HG03342 (cell line): Measurements from ENCODE around the gene PTPRA.

ENCODE experiments used
- ATAC-seq: cut with Tn5 transposase; IDR thresholded peaks from one replicate; pipeline ENCODE4 v1.9.1; 2021; ENCODE audit warnings: mild to moderate bottlenecking, moderate library complexity; ENCODE audit not compliant: unreplicated experiment

The PTPRA gene

DNA sequence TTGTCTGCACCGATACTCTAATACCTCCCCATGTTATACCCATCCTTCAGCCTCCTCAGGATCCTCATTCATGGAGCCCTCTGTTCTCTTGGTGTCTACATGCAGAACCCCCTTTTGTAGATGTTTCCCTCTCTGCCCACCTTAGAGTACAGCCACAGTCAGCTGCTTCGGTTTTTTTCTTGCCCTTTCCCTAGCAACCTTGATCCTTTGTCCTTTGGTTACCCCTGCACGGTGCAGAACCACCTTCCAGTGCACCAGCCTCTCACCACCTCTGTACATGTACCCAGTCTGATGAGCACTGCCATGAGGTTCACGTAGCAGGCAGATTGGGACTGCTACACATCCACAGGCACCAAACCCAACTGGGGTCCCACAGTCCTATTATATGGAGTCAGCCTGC, 25.5 kb upstream of the PTPRA start:
- no peak for ATAC-seq

DNA sequence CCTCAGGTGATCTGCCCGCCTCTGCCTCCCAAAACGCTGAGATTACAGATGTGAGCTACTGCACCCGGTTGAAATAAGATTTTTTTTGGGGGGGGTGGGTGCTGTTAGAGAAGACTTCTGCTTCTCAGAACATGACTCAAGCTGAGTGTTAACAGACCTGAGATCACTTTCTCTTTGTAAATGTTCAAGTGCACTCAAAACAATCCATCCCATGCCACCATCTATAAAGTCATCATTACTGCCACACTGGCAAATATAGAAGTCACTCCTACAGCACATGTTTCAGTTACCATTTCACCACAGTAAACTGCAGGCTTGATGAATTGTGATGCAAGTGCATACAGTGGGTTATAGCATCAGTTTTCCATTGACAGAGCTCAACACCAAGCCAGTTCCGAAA, 23.8 kb upstream of the PTPRA start:
- no peak for ATAC-seq

DNA sequence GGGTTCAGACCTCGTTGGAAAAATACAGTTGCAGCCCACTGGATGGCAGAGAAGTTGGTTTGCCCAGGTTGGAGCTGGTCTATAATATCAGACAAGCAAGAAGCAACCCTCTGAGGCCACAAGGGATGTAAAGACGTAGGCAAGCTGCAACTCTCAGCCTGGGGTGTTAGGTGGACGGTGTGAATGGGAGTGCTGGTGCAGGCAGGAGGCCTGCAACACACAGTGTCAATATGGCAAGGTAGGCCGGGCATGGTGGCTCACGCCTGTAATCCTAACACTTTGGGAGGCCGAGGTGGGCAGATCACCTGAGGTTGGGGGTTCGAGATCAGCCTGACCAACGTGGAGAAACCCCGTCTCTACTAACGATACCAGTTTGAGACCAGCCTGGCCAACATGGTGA, 22.2 kb upstream of the PTPRA start:
- ATAC-seq = no peak

DNA sequence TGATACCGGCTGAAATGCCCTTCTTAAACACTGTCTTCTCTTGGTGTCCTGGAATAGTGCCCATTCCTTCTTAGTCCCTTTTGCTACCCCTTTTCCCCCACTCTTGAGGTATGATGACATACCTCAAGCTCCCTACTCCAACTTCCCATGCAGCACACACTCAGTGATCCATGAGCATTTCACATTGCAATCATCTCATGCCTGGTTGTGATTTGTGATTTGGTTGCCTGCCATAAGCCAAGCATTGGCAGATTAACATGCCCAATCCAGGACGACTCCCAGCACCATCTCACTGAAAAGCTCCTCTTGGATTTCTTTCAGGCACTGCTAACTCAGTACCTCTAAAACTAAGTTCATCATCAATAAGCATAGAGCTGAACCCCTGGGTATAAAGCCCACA, 14.7 kb upstream of the PTPRA start:
- ATAC-seq = no peak

DNA sequence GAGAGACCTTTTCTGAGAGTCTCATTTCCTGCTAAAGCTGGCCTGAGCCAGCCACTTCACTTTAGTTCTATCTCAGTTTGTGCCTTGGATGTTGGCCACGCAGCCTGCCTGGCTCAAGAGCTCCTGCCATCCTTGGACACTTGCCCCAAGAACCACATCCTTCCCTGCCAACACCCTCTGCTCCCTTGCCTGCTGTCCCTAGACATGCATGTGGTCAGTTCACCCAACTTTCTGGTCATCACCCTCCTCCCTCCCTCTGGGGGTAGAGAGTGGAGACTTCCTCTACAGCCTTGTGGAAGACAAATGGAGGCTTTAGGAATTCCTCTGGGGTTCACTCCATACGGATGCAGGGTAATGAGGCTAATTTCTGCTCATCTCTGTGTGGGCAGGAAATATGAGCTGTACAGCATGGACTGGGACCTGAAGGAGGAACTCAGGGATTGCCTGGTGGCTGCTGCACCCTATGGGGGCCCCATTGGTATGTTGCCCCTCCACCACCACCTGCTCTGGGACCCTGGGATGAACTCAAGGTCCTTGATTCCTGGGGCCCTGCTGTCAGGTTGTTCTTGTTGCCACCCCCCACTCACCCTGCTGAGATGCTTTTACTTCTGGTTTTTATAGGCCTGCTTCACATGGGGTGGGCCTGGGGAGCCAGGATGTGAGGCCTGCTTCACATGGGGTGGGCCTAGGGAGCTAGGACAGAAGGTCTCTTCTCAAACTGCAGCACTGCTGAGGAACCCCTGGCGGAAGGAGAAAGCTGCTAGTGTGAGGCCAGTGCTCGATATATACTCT, 13.8 kb upstream of the PTPRA start:
- no peak for ATAC-seq

DNA sequence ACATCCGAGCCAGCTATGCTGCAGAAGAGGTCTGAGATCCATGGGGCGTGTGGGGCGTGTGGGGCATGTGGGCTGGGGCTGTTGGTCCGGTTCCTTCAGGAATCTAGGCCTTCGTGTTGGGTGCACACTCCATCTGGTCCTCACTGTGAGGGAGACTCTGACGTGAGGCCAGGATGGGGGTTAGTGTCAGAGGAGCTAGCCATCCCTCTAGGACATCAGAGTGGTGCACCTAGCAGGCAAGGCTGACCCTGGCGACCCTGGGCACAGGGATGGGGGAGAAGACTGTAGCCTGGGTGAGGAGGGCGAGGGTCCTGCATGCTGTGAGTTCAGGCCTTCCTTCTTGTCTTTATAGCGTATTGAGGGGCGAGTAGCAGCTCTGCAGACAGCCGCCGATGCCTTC, 8.7 kb upstream of the PTPRA start:
- no peak for ATAC-seq

DNA sequence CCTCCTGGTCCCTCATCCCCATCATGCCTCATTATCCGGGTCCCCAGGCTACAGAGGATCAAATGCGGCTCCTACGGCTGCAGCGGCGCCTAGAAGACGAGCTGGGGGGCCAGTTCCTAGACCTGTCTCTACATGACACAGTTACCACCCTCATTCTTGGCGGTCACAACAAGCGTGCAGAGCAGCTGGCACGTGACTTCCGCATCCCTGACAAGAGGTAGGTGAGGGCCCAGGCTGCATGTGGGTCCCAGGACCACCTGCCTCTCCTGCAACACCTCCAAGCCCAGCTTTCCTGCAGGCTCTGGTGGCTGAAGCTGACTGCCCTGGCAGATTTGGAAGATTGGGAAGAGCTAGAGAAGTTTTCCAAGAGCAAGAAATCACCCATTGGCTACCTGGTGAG, 8.2 kb upstream of the PTPRA start:
- no peak for ATAC-seq

DNA sequence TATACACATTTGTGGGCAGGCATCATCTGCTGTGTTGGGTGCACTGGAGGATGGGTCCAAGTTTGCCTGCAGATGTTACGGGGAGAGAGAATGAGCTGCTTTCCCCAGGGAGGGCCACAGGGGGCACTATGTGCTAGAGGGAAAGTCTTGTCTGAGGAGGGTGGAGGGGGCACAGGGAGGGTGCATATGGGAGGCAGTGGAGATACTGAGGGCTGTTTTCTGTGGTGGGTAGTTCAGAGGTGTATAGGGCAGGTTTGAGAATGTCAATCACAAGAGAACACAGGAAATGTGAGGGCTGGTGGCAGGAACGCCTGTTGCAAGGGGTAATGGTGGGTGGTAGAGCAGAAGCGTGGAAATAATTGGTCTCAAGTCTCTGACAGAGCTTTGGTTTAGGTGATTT, 7.7 kb upstream of the PTPRA start:
- ATAC-seq = no peak

DNA sequence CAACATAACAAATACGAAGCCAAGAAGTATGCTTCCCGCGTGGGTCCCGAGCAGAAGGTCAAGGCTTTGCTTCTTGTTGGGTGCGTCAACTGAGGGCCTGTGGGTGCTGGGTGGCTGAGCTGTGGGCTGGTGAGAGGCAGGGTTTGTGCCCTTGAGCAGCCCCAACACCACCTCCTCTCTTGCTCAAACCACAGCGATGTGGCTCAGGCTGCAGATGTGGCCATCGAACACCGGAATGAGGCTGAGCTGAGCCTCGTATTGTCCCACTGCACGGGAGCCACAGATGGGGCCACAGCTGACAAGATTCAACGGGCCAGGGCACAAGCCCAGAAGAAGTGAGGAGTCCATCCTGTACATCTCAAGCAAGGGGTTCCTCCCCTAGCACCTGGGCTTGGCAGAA, 7.0 kb upstream of the PTPRA start:
- ATAC-seq = no peak

DNA sequence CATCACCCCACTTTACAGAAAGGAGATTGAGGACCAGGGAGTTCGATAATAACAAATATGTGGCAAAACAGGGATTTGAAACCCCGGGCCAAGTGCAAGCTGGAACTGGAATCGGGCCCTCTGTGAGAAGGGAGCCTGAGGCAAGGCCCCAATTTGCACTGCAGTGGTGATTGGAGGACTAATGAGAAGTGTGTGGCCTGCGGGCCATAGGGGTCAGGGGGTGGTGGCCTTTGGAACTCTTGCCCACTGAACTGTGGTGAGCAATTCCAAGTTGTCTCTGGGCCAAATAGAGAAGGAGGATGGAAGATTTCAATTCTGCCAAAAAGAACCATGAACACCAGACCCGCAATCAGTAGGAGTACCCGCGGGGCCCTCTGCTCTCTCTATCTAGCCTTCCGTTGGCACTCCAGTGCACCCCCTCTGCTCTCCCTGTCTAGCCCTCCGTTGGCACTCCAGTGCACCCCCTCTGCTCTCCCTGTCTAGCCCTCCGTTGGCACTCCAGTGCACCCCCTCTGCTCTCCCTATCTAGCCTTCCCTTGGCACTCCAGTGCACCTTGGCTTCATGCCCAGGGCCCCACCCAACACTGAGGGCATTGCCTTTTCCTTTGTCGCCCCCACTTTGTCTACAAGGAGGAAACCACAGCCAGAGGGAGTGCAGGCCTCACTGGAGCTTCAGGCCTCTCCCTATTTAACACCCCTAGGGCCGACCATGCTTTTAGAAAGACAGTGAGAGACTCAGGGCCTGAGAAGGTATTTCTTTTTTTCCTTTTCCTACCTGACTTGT, 6.0 kb upstream of the PTPRA start:
- ATAC-seq = no peak

DNA sequence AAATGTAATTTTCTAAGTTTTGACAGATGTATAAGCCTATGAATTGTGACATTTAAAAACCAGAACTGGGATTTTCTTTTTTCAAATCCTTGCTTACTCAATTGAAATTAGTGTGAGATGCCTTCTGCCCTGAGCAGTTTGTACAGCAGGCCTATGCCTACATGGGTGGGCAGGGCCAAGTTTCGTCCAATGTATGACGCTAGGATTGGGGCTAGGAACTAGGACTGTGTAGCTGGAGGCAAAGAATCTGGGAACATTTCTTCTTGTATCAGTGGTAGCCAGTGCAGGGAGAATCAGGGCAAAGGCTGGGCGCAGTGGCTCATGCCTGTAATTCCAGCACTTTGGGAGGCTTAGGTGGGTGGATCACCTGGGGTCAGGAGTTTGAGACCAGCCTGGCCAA, 3.9 kb upstream of the PTPRA start:
- no peak for ATAC-seq

DNA sequence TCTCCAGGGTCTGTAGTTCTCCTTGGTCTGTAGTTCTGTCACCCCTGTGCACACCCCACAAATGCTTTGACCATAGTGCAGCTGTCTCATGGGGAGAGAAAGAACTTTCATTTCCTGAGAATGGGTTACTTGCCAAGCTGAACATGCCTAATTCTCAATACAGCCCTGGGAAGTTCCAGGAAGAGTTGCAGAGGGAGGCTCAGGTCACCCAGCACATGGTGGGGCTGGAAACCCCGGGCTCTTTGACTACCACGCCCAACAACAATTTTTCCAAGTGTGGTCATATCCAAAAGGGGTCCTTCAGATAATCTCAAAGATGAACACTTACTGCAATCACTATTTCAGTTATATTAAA, 2.2 kb upstream of the PTPRA start:
- ATAC-seq = no peak

DNA sequence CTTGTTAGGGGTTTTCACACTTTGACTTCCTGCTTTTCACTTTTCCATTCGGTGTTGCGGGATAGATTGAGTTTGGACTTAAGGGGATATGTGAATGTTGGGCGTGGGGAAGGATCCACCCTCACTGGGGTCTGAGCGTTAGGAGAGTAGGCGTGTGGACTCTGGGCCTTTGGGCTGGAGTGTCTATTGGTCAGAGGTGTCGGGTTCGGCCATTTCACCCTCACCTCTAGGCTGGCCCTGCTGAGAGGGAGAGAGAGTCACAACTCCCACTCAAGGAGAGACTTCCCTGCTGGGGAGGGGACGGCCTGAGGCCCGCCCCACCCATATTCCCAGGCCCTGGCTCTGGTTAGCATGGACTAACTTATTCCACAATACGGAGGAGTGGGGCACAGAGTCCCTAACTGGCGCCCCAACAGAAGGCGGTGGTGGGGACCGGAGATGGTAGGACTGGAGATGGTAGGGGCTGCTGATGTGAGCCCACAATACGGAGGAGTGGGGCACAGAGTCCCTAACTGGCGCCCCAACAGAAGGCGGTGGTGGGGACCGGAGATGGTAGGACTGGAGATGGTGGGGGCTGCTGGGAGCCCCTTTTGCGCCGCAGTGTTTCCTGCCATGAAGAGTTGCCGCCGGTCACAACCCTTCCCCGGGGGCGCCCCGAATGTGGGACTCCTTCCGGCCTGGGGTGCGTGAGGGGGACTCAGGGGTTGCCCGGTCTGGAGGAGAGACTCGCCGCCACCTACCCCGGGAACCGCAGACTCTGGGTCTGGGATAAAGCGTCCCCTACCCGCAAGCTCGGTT, 1.4 kb upstream of the PTPRA start:
- no peak for ATAC-seq

DNA sequence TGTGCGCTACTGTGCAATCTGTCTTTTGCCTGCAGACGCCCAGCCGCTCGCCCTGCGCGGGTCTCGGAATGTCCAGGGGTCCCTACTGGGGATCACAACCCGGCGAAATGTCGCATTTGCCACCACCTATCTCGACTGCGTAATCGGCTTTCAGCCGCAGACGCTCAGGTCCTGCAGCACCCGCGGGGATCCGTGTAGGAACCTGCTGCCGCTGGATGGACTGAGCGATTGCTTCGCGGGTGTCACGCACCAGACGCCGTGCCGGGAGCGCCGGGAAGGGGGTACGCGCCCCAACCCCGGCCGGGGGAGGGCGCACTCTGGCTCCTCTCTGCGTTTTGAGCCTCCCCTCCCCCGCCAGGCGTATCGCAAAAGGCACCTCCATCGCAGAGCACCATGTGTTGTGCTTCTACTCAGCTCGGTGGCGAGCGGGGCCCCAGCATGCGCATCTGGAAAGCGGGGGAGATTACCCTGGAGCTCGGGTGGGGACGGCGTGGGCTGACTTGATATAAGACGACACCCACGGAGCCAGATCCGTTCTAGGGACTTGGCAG, 747 bp upstream of the PTPRA start:
- no peak for ATAC-seq

DNA sequence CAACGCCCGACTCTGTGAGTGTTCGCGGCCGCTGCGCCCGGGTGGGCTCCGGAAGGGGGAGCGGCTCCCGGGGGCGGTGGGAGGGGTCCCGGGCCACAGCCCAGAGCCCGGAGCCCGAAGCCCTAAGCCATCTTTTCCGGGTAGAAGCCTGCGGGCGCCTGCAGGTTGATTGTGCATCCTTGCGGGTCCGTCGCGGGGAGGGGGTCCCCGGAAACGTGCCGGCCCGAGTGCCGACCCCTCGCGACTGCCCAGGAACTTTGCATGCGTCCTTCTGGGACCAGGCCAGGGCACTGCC, 413 bp downstream of the PTPRA start:
- peak; percentile 36 for ATAC-seq

DNA sequence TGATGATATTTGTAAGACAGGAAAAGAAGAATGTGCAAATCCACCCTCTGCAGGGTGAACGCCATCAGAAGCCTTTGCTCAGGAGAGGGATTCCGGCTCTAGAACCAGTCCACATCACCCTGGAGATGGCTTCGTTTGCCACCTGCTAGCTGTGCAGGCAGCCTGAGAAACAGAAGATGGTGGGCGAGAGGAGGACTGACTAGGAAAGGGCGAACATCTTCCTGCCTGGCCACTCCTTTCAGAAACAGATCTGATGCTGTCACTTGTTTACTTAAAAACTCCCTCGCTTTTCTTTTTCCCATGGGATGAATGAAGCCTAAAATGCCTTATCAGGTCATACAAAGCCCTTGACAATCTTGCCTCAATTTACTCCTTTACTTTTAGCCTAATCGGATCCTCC, 1.2 kb downstream of the PTPRA start:
- ATAC-seq = no peak

DNA sequence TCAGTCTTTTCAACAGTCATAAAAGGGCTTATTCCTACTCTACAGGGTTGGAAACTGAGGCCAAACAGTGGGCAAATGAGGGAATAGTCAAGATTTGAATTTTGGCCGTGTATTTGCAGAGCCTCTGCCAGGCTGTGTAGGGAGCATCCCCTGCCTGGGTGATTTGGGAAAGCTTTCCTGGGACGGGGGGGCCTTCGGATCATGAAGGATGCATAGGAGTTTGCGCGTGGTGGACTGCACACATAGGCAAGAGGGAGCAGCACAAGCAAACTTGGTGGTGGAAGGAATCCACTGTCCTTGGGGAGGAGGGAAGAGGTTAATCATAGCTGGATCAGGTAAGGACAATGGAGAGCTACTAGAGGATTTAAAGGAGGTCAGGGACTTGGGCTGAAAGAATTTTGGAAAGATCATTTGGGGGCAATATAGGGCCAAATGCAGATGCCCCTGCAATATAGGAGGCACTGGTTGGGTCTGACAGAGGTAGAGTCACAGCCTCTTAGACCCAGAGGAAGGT, 2.5 kb downstream of the PTPRA start:
- no peak for ATAC-seq

DNA sequence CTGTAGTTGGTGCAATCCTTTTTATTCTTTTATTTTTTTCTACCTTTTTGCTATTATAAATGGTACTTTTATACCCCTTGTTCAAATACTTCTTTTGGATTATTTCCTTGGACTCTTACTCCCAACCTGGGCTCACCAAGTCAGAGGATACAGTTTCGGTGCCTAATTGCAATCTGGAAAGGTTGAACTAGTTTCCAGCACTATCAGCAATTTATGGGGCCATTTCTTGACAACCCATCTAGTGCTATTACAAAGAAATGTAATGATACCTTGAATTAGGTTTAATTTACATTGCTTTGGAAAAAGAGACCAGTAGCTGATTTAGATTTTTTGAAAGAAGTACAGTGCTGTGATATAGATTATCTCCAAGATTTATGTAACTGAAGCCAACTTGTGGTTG, 5.2 kb downstream of the PTPRA start:
- ATAC-seq = no peak

DNA sequence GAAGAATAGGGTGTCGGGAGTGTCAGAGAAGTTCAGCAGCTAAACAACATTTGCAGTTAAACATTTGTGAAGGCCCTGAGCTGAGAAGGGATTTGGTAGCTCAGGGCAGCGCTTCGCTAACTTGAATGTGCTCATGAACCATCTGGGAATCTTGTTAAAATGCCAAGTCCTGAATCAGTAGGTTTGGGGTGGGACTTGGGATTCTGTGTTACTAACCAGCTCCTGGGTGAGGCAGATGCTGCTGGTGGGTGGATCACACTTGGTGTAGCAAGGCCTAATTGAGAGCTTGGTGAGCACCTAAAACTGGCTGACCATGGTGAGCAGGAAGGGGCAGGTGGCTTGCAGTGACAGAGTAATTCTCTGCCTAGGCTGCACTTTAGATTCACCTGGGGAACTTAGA, 5.9 kb downstream of the PTPRA start:
- ATAC-seq = no peak

DNA sequence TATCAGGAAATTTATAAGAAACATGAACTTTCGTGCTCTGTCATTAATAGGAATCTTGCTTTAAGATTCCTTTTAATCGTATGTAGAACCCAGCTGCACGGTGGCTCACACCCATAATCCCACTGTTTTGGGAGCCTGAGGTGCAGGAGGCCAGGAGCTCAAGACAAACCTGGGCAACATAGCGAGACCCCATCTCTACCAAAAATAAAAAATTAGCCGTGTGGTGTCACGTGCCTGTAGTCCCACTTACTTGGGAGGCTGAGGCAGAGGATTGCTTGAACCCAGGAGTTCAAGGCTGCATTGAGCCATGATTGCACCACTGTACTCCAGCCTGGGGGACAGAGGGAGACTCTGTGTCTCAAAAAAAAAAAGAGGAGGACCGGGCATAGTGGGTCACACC, 7.4 kb downstream of the PTPRA start:
- no peak for ATAC-seq
